Stimulated activated CD4-positive, alpha-beta T cell treated with anti-CD3 and anti-CD28 coated beads, TNF-alpha, amount 100 ng/mL, for 24 hours (primary cell): ENCODE measurements around the gene COBL.

Experiments used
- DNase-seq, 3 experiments: peaks; one replicate each; pipeline ENCODE4 v3.0.0-alpha.2; 2020; ENCODE audit warnings: low read depth in 3 of 3

Gene COBL

GRCh38 chr7:51053160-51053925 lies 263.3 kb downstream of the COBL start:
- DNase-seq, result no peak

- no peak for DNase-seq
Measured at GRCh38 chr7:51046482-51046881, 270.1 kb downstream of the COBL start.

- no peak for DNase-seq
Measured at GRCh38 chr7:51046103-51046466, 270.5 kb downstream of the COBL start.

GRCh38 chr7:51045319-51046102 lies 271.1 kb downstream of the COBL start:
- DNase-seq, result no peak

GRCh38 chr7:51043461-51043860 lies 273.1 kb downstream of the COBL start:
- DNase-seq, result no peak

GRCh38 chr7:51040787-51041186 lies 275.8 kb downstream of the COBL start:
- no peak for DNase-seq

- no peak for DNase-seq
Measured at GRCh38 chr7:51038573-51038972, 278.0 kb downstream of the COBL start.

- no peak for DNase-seq
Measured at GRCh38 chr7:51035716-51036115, 280.9 kb downstream of the COBL start.

- DNase-seq, result no peak
Measured at GRCh38 chr7:51034521-51035264, 281.9 kb downstream of the COBL start.

GRCh38 chr7:51033727-51034520 lies 282.7 kb downstream of the COBL start:
- DNase-seq, result no peak

GRCh38 chr7:51031791-51032515 lies 284.7 kb downstream of the COBL start:
- no peak for DNase-seq

- no peak for DNase-seq
Measured at GRCh38 chr7:51031216-51031615, 285.4 kb downstream of the COBL start.

- no peak for DNase-seq
Measured at GRCh38 chr7:51029701-51030191, 286.9 kb downstream of the COBL start.

GRCh38 chr7:51029131-51029530 lies 287.5 kb downstream of the COBL start:
- no peak for DNase-seq

- no peak for DNase-seq
Measured at GRCh38 chr7:51027935-51028830, 288.4 kb downstream of the COBL start.

GRCh38 chr7:51027106-51027934 lies 289.3 kb downstream of the COBL start:
- DNase-seq, result no peak

- no peak for DNase-seq
Measured at GRCh38 chr7:51026341-51026740, 290.3 kb downstream of the COBL start.

- DNase-seq, result no peak
Measured at GRCh38 chr7:51025668-51026067, 290.9 kb downstream of the COBL start.

- no peak for DNase-seq
Measured at GRCh38 chr7:51024867-51025266, 291.7 kb downstream of the COBL start.
